Measurements from ENCODE around the gene FLNA. TPM values are rescaled to one million over a fixed set of nuclear protein-coding genes. Genes with fewer than 3 reads are reported as not detected.
"Not testable (repeated sequence)": the region's sequence is repeated elsewhere in the genome, so short reads cannot be mapped to it uniquely, and the experiment has no call there.

The FLNA gene
- total and polyA plus RNA-seq, 2 donors, result 1,306 to 6,054 TPM

- H3K27ac ChIP-seq (ENCODE audit: low read depth), result not testable (repeated sequence)
Measured at GRCh38 chrX:154389812-154390747, 15.6 kb upstream of the FLNA start.

GRCh38 chrX:154388649-154389048, 14.2 kb upstream of the FLNA start:
- no CpG with 5 or more reads among the region's 16 CpGs for WGBS
- not testable (repeated sequence) for H3K27ac ChIP-seq (ENCODE audit: low read depth); DNase-seq (ENCODE audit: extremely low spot score); H3K36me3 ChIP-seq (ENCODE audit: insufficient read depth); H3K4me3 ChIP-seq (ENCODE audit: low read depth, low read length); H3K4me1 ChIP-seq (ENCODE audit: insufficient read depth)

More at GRCh38 chrX:154389812-154390747, 15.6 kb upstream of the FLNA start:
- not testable (repeated sequence) for H3K36me3 ChIP-seq (ENCODE audit: insufficient read depth); H3K4me3 ChIP-seq (ENCODE audit: low read depth, low read length); H3K4me1 ChIP-seq (ENCODE audit: insufficient read depth); DNase-seq (ENCODE audit: extremely low spot score)
- WGBS, result 0% methylated on average over 9 of the region's 121 CpGs

GRCh38 chrX:154388094-154388493, 13.7 kb upstream of the FLNA start:
- H3K4me1 ChIP-seq (ENCODE audit: insufficient read depth); H3K27ac ChIP-seq (ENCODE audit: low read depth); H3K36me3 ChIP-seq (ENCODE audit: insufficient read depth); DNase-seq (ENCODE audit: extremely low spot score); H3K4me3 ChIP-seq (ENCODE audit: low read depth, low read length): not testable (repeated sequence)
- no CpG with 5 or more reads among the region's 20 CpGs for WGBS

GRCh38 chrX:154384284-154384892, 10.0 kb upstream of the FLNA start:
- no peak for DNase-seq (ENCODE audit: extremely low spot score)
- WGBS, result 49% methylated on average over 8 of the region's 8 CpGs
- H3K36me3 ChIP-seq (ENCODE audit: insufficient read depth), result no peaks in the 10 kb centered on the region
- H3K4me1 ChIP-seq (ENCODE audit: insufficient read depth), result no peaks in the 10 kb centered on the region
- H3K4me3 ChIP-seq (ENCODE audit: low read depth, low read length), result no peak overlapping the region
- no peak overlapping the region for H3K27ac ChIP-seq (ENCODE audit: low read depth)

GRCh38 chrX:154383359-154384283, 9.2 kb upstream of the FLNA start:
- no peak overlapping the region for H3K27ac ChIP-seq (ENCODE audit: low read depth)
- no peak for DNase-seq (ENCODE audit: extremely low spot score)
- no peaks in the 10 kb centered on the region for H3K4me1 ChIP-seq (ENCODE audit: insufficient read depth)

GRCh38 chrX:154382483-154383069, 8.1 kb upstream of the FLNA start:
- 71% methylated on average over 11 of the region's 11 CpGs for WGBS
- no peak overlapping the region for H3K4me3 ChIP-seq (ENCODE audit: low read depth, low read length)
- no peak for DNase-seq (ENCODE audit: extremely low spot score)
- H3K4me1 ChIP-seq (ENCODE audit: insufficient read depth), result no peaks in the 10 kb centered on the region
- H3K36me3 ChIP-seq (ENCODE audit: insufficient read depth), result no peaks in the 10 kb centered on the region
- H3K27ac ChIP-seq (ENCODE audit: low read depth), result no peak overlapping the region

More at GRCh38 chrX:154383359-154384283, 9.2 kb upstream of the FLNA start:
- H3K4me3 ChIP-seq (ENCODE audit: low read depth, low read length), result no peak overlapping the region
- H3K36me3 ChIP-seq (ENCODE audit: insufficient read depth), result no peaks in the 10 kb centered on the region
- 49% methylated on average over 14 of the region's 14 CpGs for WGBS

- H3K4me1 ChIP-seq (ENCODE audit: insufficient read depth), result no peaks in the 10 kb centered on the region
- H3K36me3 ChIP-seq (ENCODE audit: insufficient read depth), result no peaks in the 10 kb centered on the region
- 65% methylated on average over 6 of the region's 6 CpGs for WGBS
- no peak overlapping the region for H3K27ac ChIP-seq (ENCODE audit: low read depth)
- no peak for DNase-seq (ENCODE audit: extremely low spot score)
- H3K4me3 ChIP-seq (ENCODE audit: low read depth, low read length), result no peak overlapping the region
Measured at GRCh38 chrX:154381271-154381670, 6.8 kb upstream of the FLNA start.

- no peak for DNase-seq (ENCODE audit: extremely low spot score)
- Histone ChIP-seq H3K27ac (ENCODE audit: low read depth) (no peak overlapping the region), H3K4me3 (ENCODE audit: low read depth, low read length) (no peak overlapping the region), H3K4me1 (ENCODE audit: insufficient read depth) (no peaks in the 10 kb centered on the region), H3K36me3 (ENCODE audit: insufficient read depth) (no peaks in the 10 kb centered on the region)
- 74% methylated on average over 14 of the region's 14 CpGs for WGBS
Measured at GRCh38 chrX:154380787-154381186, 6.4 kb upstream of the FLNA start.

GRCh38 chrX:154380153-154380552, 5.7 kb upstream of the FLNA start:
- 29% methylated on average over 13 of the region's 13 CpGs for WGBS
- H3K4me3 ChIP-seq (ENCODE audit: low read depth, low read length), result peak overlapping the region; percentile 76
- H3K27ac ChIP-seq (ENCODE audit: low read depth), result peak overlapping the region; percentile 99
- H3K36me3 ChIP-seq (ENCODE audit: insufficient read depth), result no peaks in the 10 kb centered on the region
- H3K4me1 ChIP-seq (ENCODE audit: insufficient read depth), result no peaks in the 10 kb centered on the region
- DNase-seq (ENCODE audit: extremely low spot score), result no peak

GRCh38 chrX:154379569-154379951, 5.1 kb upstream of the FLNA start:
- Histone ChIP-seq H3K4me3 (ENCODE audit: low read depth, low read length) (peak overlapping the region; percentile 76), H3K4me1 (ENCODE audit: insufficient read depth) (no peaks in the 10 kb centered on the region), H3K27ac (ENCODE audit: low read depth) (peak overlapping the region; percentile 99), H3K36me3 (ENCODE audit: insufficient read depth) (no peaks in the 10 kb centered on the region)
- WGBS, result under 1% methylated on average over 38 of the region's 38 CpGs
- DNase-seq (ENCODE audit: extremely low spot score), result no peak

- Histone ChIP-seq H3K4me3 (ENCODE audit: low read depth, low read length) (peak within 1 kb of the TSS; percentile 76), H3K36me3 (ENCODE audit: insufficient read depth) (no peaks in the 10 kb centered on the region), H3K4me1 (ENCODE audit: insufficient read depth) (no peaks in the 10 kb centered on the region), H3K27ac (ENCODE audit: low read depth) (peak within 1 kb of the TSS; percentile 99)
- DNase-seq (ENCODE audit: extremely low spot score), result peak; percentile 91
- under 1% methylated on average over 102 of the region's 103 CpGs for WGBS
Measured at GRCh38 chrX:154378799-154379568, 4.5 kb upstream of the FLNA start, which contains the start of gene EMD. Gene EMD (plus strand): TSS chrX:154379295. CDS start chrX:154379485, 190 bp downstream.

GRCh38 chrX:154378059-154378798, 3.8 kb upstream of the FLNA start:
- Histone ChIP-seq H3K4me3 (ENCODE audit: low read depth, low read length) (peak overlapping the region; percentile 34), H3K4me1 (ENCODE audit: insufficient read depth) (no peaks in the 10 kb centered on the region), H3K27ac (ENCODE audit: low read depth) (peak overlapping the region; percentile 96), H3K36me3 (ENCODE audit: insufficient read depth) (no peaks in the 10 kb centered on the region)
- DNase-seq (ENCODE audit: extremely low spot score), result no peak
- 1% methylated on average over 61 of the region's 79 CpGs for WGBS
